Measurements from ENCODE around the gene SSNA1.

GRCh38 chr9:137168904-137169856 lies 19.3 kb upstream of the SSNA1 start:
- TF ChIP-seq EZH2 (IDR thresholded peaks at IDR 0.05; ENCODE audit: borderline replicate concordance, low read depth, low read length) (0 out of 2 replicates have a peak, but pooled peaks have one; percentile 43), NFIC (IDR thresholded peaks at IDR 0.05) (no peak), ZNF143 (CRISPR knock-in tag; IDR thresholded peaks at IDR 0.05) (no peak), FOXK1 (CRISPR knock-in tag; IDR thresholded peaks at IDR 0.05; ENCODE audit: borderline replicate concordance) (no peak), CHD1 (IDR thresholded peaks at IDR 0.05; ENCODE audit: low read length) (no peak), SIN3A (IDR thresholded peaks at IDR 0.05; ENCODE audit: borderline replicate concordance in 2 of 2, control insufficient read depth in 1 of 2, low read depth in 2 of 2, low read length in 2 of 2) (no peak), JUND (IDR thresholded peaks at IDR 0.05; ENCODE audit: borderline replicate concordance, low read depth, low read length) (no peak), JUND (tag; IDR thresholded peaks at IDR 0.05; ENCODE audit: borderline replicate concordance, low read depth, low read length) (no peak), MAX (CRISPR knock-in tag; IDR thresholded peaks at IDR 0.05) (no peak), POLR2A (conservative IDR thresholded peaks at IDR 0.05) (no peak), HDGF (IDR thresholded peaks at IDR 0.05) (no peak), SRF (CRISPR knock-in tag; IDR thresholded peaks at IDR 0.05) (no peak)
- TF ChIP-seq, protein P1, sequence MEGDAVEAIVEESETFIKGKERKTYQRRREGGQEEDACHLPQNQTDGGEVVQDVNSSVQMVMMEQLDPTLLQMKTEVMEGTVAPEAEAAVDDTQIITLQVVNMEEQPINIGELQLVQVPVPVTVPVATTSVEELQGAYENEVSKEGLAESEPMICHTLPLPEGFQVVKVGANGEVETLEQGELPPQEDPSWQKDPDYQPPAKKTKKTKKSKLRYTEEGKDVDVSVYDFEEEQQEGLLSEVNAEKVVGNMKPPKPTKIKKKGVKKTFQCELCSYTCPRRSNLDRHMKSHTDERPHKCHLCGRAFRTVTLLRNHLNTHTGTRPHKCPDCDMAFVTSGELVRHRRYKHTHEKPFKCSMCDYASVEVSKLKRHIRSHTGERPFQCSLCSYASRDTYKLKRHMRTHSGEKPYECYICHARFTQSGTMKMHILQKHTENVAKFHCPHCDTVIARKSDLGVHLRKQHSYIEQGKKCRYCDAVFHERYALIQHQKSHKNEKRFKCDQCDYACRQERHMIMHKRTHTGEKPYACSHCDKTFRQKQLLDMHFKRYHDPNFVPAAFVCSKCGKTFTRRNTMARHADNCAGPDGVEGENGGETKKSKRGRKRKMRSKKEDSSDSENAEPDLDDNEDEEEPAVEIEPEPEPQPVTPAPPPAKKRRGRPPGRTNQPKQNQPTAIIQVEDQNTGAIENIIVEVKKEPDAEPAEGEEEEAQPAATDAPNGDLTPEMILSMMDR (IDR thresholded peaks at IDR 0.05 in 2 of 3, conservative IDR thresholded peaks at IDR 0.05 in 1 of 3; ENCODE audit: insufficient read depth in 2 of 3, low read depth in 1 of 3, low read length in 3 of 3) = no peak
